OCI-LY7 (cell line): ENCODE results near the gene PCDHB15.

Experiments used
- CTCF ChIP-seq: fragments of 200-600 bp; sonication (generic); conservative IDR thresholded peaks from 2 replicates; pipeline ENCODE4 v1.5.1; 2014; ENCODE audit warnings: mild to moderate bottlenecking, antibody characterized with exemption, low read length, moderate library complexity, mixed read lengths
- EZH2phosphoT487 ChIP-seq: fragments of 200-600 bp; sonication (generic); IDR thresholded peaks from 2 replicates; pipeline ENCODE4 v1.6.1; 2018; ENCODE audit warnings: low read depth, borderline replicate concordance, mild to moderate bottlenecking, mixed run types, antibody characterized with exemption, low read length, moderate library complexity, mixed read lengths

- TF ChIP-seq CTCF = no peak
- no peak for TF ChIP-seq EZH2phosphoT487
Measured at GRCh38 chr5:141269195-141269594, 24.0 kb downstream of the PCDHB15 start.
